ENCODE measurements around the gene SLC7A7. TPM values are rescaled to one million over a fixed set of nuclear protein-coding genes. Genes with fewer than 3 reads are reported as not detected.

Gene SLC7A7
- total and polyA plus RNA-seq, 2 of the 13 experiments (the other 11 are each of a cell fraction or from before 2014, with no cell fraction given), result 0.13 to 0.63 TPM

- TF ChIP-seq GTF3A (CRISPR knock-in tag; conservative IDR thresholded peaks at IDR 0.05) (peak; percentile 93; the same call in 1 of the 2 replicates), MAFG (CRISPR knock-in tag; IDR thresholded peaks at IDR 0.05) (no peak), SMAD9 (CRISPR knock-in tag; IDR thresholded peaks at IDR 0.05) (no peak; the same call in none of the 2 replicates), ZHX1 (CRISPR knock-in tag; IDR thresholded peaks at IDR 0.05; ENCODE audit: low read depth) (peak; percentile 81; the same call in 1 of the 2 replicates), RXRB (CRISPR knock-in tag; IDR thresholded peaks at IDR 0.05; ENCODE audit: borderline replicate concordance) (peak; percentile 88), NONO (IDR thresholded peaks at IDR 0.05) (no peak), NONO (CRISPR knock-in tag; conservative IDR thresholded peaks at IDR 0.05) (0 out of 2 replicates have a peak, but pooled peaks have one; percentile 1), ZNF34 (CRISPR knock-in tag; IDR thresholded peaks at IDR 0.05; ENCODE audit: borderline replicate concordance) (0 out of 2 replicates have a peak, but pooled peaks have one; percentile 80), CERS6 (CRISPR knock-in tag; IDR thresholded peaks at IDR 0.05) (no peak; the same call in 1 of the 2 replicates), KLF6 (CRISPR knock-in tag; IDR thresholded peaks at IDR 0.05) (peak; percentile 51), SKI (IDR thresholded peaks at IDR 0.05; ENCODE audit: partially characterized antibody) (no peak), TERF1 (CRISPR knock-in tag; IDR thresholded peaks at IDR 0.05) (no peak), ZFP62 (CRISPR knock-in tag; IDR thresholded peaks at IDR 0.05) (no peak), KLF9 (CRISPR knock-in tag; IDR thresholded peaks at IDR 0.05; ENCODE audit: low read depth) (peak; percentile 21; the same call in 1 of the 2 replicates), SSRP1 (CRISPR knock-in tag; IDR thresholded peaks at IDR 0.05) (peak; percentile 88; the same call in 1 of the 2 replicates), TARDBP (CRISPR knock-in tag; IDR thresholded peaks at IDR 0.05) (peak; percentile 77), ZNF605 (CRISPR knock-in tag; IDR thresholded peaks at IDR 0.05) (peak; percentile 92), JUNB (CRISPR knock-in tag; IDR thresholded peaks at IDR 0.05; ENCODE audit: borderline replicate concordance) (no peak), ZNF674 (CRISPR knock-in tag; IDR thresholded peaks at IDR 0.05; ENCODE audit: low read depth) (no peak), FOSL1 (CRISPR knock-in tag; IDR thresholded peaks at IDR 0.05; ENCODE audit: borderline replicate concordance) (peak; percentile 57; the same call in 1 of the 2 replicates), BRD4 (CRISPR knock-in tag; IDR thresholded peaks at IDR 0.05) (peak; percentile 83), SOX5 (CRISPR knock-in tag; IDR thresholded peaks at IDR 0.05; ENCODE audit: borderline replicate concordance) (peak; percentile 20; the same call in 1 of the 2 replicates), SP140L (CRISPR knock-in tag; IDR thresholded peaks at IDR 0.05; ENCODE audit: borderline replicate concordance) (no peak)
These were observed 14.6 kb upstream of the SLC7A7 start, which contains the start of gene MRPL52 (continued) for GRCh38 chr14:22829661-22830442.

Data from HepG2 (cell line).